Left ventricle myocardium superior (tissue), 1 donor: ENCODE data around the gene JPT1. TPM values are rescaled to one million over a fixed set of nuclear protein-coding genes. Genes with fewer than 3 reads are reported as not detected.
"Not testable (repeated sequence)": the region's sequence is repeated elsewhere in the genome, so short reads cannot be mapped to it uniquely, and the experiment has no call there.

ENCODE experiments used
- ATAC-seq: fragments of 200-7000 bp; cut with Tn5 transposase; one replicate; pipeline ENCODE4 v1.9.1; 2020; ENCODE audit warnings: mild to moderate bottlenecking, moderate library complexity
- DNase-seq: peaks from one replicate; pipeline ENCODE4 v3.0.0-alpha.2; 2020
- intact Hi-C: fragments of 100-400 bp; cut with micrococcal nuclease; formaldehyde crosslinking; loops from one replicate; pipeline ENCODE4 v1.11.0; 2022
- long read RNA-seq: library from polyadenylated mRNA; unstranded; transcript quantifications from one replicate; pipeline ENCODE4 v2.0.0, GENCODE V29; 2021
- total RNA-seq: library from RNA; stranded (reverse); fragmentation: NEBNext Ultra II Directional; extraction: Animal tissue kit (Norgen Biotek cat#: 25700); gene quantifications from one replicate; pipeline ENCODE4 v1.2.1, GENCODE V29; 2021
- donor health status: DM: no; HTN: yes; CAD: no; lungs with severe emphysema.

The JPT1 gene
- total RNA-seq, result 14.0 TPM
- long read RNA-seq, partial matches to known transcripts, result 0 of 4 reads
- long read RNA-seq, other reads (novel, unspliced or antisense), result 4 of 4 reads

DNA sequence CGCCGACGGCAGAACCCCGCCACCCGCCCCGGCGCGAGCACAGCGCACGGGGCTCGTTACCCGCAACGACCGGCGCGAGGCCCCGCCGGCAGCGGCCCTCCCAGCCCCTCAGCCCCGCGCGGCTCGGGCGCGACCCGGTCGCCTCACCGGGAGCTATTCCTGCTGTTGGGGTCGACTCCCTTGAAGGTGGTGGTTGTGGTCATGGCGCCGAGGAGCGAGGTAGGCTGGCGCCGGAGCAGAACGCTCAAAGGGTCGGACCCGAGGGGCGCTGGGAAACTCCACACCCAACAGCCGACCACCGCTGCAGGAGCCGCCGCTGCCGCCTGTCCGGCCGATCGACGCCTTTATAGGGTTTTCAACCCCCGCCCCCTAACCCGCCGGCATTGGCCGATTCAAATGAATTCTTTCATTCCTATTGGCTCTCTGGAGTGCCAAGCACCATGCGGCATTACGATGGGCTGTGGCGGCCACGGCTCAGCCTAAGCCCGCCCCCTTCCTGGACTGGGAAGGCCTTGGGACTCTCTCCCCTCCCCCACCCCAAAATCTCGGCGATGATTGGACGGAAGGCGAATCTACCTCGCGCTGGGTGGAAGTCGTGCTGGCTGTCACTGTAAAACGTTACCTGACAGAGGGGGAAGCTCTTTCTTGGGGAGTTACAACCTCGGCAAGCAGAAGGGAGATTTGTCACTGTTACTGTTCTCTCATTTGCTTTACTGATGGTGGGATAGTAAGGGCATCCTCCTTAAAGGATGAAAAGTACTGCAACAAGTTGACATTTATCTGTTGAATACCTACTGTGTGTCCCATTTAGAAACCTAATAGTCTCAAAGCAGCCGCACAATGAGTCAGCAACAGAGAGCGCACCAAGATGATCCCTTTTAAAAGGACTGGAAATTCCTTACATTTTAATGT is at the start of gene JPT1:
JPT1 (minus strand) TSS at position 318 of the 912 bp plus-strand sequence; CDS start at position 203, 115 bp downstream.
- DNase-seq (peak; percentile 98), ATAC-seq (peak; percentile 100)
- intact Hi-C loops, result no loop called here

DNA sequence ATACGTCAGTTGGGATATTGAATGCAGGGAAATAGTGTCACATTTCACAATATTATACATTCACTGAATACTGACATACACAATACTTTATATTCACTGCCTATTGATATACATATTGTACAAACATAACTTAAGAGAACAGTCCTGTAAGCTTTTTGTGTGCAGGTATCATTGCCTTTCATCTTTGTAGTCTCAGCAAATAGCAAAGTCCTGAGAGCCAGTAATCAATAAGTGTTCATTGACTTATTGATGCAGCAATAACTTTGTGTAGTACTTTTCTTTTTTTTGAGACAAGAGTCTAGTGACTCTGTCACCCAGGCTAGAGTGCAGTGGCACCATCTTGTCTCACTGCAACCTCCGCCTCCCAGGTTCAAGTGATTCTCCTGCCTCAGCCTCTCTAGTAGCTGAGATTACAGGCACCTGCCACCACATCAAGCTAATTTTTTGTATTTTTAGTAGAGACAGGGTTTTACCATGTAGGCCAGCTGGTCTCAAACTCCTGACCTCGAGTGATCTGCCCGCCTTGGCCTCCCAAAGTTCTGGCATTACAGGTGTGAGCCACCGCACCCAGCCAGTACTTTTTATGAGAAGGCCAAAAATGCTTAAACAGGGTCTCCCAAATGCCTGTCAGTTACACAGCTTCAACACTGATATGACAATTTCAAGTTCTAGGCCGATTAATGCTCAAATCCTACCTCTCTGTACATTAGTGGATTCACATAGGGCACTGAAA is 45.7 kb upstream of the JPT1 start:
- intact Hi-C loops, result no loop called here

DNA sequence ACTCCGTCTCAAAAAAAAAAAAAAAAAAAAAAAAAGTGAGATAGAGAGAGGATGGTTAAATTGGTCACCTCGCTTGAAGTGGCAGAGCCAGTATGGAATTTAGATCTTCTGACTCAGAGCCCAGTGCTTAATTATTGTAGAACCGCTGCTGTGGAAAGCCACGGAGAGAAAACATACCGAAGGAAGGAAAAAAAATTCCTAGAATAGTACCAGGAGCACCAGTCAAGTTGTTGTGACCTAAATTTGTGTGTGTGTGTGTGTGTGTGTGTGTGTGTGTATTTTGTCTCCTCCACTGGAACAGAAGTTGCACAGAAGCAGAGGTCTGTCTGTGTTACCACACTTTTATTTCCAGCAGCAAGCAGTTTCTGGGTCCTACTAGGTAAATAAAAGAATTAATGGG is 40.6 kb upstream of the JPT1 start:
- intact Hi-C loops, result no loop called here
- no peak for ATAC-seq
- DNase-seq, result no peak

More for the DNA sequence above, 45.7 kb upstream of the JPT1 start:
- DNase-seq (no peak), ATAC-seq (no peak)

GRCh38 chr17:75191584-75191983 is 37.3 kb upstream of the JPT1 start:
- ATAC-seq, result no peak
- intact Hi-C loops, result no loop called here
- no peak for DNase-seq

GRCh38 chr17:75188614-75189013 is 34.3 kb upstream of the JPT1 start:
- ATAC-seq, result no peak
- intact Hi-C loops, result no loop called here
- DNase-seq, result no peak

- ATAC-seq (no peak), DNase-seq (no peak)
- intact Hi-C loops, result no loop called here
Measured at GRCh38 chr17:75183999-75184884, 29.9 kb upstream of the JPT1 start.

DNA sequence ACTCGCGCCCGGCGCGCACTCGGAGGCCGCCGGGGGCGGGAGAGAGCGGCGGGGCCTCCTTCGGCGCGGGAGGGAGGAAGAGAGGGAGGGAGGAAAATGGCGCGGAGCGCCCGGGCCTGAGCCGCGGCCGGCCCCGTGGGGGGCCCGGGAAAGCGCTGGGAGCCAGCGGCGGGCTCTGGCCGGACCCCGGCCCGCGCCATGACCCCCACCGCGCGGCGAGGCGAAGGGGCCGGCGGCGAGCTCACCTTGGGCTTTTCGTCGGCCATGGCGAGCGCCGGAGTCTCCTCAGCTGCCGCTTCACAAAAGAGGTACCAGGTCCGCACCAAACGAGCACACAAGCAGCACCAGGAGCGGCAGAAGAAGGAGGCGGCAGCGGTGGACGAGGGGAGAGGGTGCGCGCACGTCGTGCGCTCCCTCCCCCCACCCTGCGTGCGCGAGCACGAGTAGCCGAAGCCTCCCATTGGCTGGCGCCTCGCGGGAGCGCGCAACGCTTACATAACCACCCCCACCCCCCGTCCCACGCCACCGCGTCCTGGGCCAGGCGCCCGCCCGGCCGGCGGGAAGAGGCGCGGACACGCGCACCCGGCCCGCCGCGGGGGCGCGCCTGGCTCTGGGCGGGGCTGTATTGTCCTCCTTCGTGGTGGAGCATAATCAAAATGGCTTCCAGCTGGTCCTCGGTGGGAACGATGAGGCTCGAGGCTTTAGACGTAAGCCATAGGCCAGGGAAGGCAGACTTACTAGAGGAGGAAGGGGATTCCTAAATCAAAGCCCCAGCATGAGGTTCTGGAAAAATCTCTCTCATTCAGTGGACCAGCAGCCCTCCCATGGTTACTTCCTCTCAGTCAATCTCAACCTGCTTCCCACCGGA is 28.5 kb upstream of the JPT1 start, which contains the start of gene SUMO2:
SUMO2 (minus strand) TSS at position 391 of the 868 bp plus-strand sequence; CDS start at position 266, 125 bp downstream.
- intact Hi-C loops, result no loop called here
- DNase-seq, result peak; percentile 98
- peak; percentile 92 for ATAC-seq

DNA sequence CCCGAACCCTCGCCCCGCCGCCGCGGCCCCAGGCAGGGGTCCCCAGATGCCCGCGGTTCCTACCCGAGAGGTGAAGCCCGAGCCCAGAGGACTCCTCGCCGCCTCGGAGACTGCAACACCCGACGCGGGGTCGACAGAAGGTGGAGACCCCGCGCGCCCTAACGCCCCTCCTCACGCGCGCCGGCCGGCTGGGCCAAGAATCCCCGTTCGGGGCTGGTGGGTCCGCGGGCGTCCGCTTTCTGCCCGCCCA is 27.9 kb upstream of the JPT1 start:
- peak; percentile 6 for ATAC-seq
- DNase-seq, result no peak

DNA sequence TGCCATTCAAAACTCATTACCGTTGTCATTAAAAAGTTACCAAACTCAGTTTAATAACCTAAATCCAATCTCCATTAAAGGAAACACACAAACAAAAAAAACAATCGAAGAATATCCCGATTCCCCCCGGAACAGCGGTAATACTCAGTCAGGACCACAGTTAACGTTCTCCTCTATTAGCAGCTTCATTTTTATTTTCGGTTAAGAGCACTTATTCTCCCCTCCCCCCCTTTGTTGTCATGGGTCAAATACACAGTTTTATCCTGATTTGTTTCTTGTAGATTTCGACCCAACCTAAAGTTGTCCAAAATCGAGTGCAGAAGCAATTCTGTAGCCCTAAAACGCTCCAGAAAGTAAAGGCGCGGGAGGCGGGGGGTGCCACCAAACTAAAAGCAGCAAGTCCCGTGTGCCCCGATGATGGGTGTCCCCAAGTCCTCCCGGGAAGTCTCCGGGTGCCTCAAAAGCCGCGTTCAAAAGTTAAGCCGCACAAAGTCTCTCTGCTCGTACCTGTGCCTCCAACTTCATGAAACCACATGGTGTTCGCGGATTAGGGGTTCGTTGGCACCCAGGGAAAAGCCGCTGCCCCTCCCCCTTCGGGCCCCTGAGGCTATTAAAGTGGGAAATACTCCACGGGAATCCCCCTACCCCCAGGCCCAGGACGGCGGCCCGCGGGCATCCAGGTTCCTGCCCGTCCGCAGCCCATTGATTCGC is 27.5 kb upstream of the JPT1 start:
- intact Hi-C loops, result no loop called here
- ATAC-seq, result no peak
- DNase-seq, result peak; percentile 39

More for the DNA sequence above, 27.9 kb upstream of the JPT1 start:
- intact Hi-C loops, result no loop called here

- intact Hi-C loops, result no loop called here
- DNase-seq (no peak), ATAC-seq (no peak)
Measured at GRCh38 chr17:75181110-75181509, 26.8 kb upstream of the JPT1 start.

DNA sequence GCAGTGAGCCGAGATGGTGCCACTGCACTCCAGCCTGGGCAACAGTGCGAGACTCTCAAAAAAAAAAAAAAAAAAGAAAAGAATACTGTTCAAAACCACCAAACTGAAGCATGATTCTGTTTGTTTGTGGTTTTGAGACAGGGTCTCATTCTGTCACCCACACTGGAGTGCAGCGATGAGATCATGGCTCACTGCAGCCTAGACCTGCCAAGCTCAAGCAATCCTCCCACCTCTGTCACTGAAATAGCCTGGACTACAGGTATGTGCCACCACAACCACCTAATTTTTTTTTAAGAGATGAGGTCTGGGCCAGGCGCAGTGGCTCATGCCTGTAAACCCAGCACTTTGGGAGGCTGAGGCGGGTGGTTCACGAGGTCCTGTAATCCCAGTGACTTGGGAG is 24.1 kb upstream of the JPT1 start:
- intact Hi-C loops, result no loop called here
- DNase-seq (no peak), ATAC-seq (no peak)

DNA sequence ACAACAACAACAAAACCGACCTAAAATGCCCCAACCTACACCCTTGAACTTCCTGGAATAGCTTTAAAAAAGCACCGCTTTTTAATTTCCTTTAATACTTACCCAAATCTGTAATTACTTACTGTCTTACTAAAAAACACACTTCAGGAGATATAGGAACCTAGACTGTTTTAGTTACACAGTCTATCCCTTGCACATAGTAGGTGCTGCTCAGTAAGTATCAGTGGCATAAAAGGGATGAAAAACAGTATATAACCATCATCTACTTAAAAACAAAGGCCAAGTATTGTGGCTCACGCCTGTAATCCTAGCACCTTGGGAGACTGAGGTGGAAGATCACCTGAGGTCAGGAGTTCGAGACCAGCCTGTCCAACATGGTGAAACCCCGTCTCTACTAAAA is 22.3 kb upstream of the JPT1 start:
- intact Hi-C loops, result no loop called here
- ATAC-seq, result no peak

DNA sequence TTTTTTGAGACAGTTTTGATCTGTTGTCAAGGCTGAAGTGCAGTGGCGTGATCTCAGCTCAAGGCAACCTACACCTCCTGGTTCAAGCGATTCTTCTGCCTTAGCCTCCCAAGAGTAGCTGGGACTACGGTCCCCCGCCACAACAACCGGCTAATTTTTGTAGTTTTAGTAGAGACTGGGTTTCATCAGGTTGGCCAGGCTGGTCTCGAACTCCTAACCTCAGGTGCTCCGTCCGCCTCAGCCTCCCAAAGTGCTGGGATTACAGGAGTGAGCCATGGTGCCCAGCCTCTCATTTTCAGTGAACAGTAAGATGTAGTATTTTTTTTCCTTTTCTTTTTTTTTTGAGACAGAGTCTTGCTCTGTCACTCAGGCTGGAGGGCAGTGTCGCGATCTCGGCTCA is 20.7 kb upstream of the JPT1 start:
- no peak for ATAC-seq
- no peak for DNase-seq
- intact Hi-C loops, result no loop called here

More for the DNA sequence above, 22.3 kb upstream of the JPT1 start:
- DNase-seq, result no peak

DNA sequence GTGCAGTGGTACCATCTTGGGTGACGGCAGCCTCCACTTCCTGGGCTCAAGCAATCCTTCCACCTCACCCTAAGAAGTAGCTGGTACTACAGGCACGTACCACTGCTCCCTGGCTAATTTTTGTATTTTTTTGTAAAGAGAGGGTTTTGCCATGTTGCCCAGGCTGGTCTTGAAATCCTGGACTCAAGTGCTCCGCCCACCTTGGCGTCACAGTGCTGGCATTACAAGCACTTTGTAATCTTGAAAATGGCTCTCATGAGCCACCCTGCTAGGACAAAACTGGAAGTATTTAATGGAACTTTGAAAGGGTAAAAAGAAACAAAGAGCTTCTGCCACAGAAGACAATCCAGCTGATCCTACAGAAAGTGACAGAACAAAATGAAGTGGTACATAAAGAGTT is 19.2 kb upstream of the JPT1 start:
- DNase-seq (no peak), ATAC-seq (no peak)
- intact Hi-C loops, result no loop called here

GRCh38 chr17:75168998-75169397 is 14.7 kb upstream of the JPT1 start:
- ATAC-seq, result no peak
- intact Hi-C loops, result no loop called here

GRCh38 chr17:75164606-75165005 is 10.3 kb upstream of the JPT1 start:
- intact Hi-C loops, DNase-seq, ATAC-seq: not testable (repeated sequence)

More at GRCh38 chr17:75168998-75169397, 14.7 kb upstream of the JPT1 start:
- no peak for DNase-seq

DNA sequence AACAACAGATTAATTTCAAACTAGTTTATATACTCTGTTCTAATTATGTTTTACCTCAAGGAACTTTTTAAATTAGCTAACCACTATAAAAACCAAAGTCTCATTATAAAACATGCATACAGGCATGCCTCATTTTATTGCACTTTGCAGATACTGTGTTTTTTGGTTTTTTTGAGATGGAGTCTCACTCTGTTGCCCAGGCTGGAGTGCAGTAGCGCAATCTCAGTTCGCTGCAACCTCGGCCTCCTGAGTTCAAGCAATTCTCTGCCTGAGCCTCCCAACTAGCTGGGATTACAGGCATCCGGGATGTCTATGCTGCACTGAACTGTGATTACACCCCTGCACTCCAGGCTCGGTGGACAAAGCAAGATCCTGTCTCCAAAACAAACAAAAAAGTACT is 8.8 kb upstream of the JPT1 start:
- no peak for ATAC-seq

DNA sequence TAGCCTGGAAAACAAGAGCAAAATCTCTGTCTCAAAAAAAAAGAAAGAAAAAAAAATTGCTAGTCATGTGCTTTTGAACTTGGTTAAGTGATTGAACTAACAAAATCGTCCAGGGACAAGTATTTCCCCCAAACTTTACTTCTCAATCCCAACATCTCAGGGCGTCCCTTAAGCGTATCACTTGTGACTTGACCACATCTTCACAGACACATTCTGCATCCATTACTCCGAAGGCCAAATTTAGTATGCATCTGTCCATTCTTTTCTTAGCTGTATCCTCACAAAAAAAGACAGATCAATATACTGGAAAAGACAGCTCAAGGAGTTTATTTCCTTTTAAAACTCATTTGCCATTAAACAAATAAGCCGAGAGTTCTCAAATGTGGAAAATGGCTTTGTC is 5.9 kb upstream of the JPT1 start:
- DNase-seq, result no peak
- intact Hi-C loops, result no loop called here
- ATAC-seq, result no peak

More for the DNA sequence above, 8.8 kb upstream of the JPT1 start:
- intact Hi-C loops, result no loop called here
- no peak for DNase-seq
